ENCODE data around the gene RP9.

DNA sequence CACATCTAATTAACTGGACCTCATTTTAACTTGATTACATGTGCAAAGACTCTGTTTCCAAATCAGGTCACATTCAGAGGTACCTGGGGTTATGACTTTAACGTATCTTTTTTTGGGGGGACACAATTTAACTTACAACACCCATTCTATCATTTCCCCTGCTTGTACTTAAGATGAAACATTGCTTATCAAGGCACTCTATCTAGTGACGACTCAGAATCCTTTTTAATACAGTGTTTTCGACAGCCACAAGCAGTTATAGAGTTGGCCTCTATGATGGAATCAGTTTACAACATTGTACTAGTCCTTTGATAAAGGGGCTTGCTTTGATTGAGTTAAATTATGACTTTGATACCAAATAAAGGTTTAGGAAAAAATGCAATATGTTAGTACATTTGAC is 42.9 kb upstream of the RP9 start:
- TF ChIP-seq, protein P1, sequence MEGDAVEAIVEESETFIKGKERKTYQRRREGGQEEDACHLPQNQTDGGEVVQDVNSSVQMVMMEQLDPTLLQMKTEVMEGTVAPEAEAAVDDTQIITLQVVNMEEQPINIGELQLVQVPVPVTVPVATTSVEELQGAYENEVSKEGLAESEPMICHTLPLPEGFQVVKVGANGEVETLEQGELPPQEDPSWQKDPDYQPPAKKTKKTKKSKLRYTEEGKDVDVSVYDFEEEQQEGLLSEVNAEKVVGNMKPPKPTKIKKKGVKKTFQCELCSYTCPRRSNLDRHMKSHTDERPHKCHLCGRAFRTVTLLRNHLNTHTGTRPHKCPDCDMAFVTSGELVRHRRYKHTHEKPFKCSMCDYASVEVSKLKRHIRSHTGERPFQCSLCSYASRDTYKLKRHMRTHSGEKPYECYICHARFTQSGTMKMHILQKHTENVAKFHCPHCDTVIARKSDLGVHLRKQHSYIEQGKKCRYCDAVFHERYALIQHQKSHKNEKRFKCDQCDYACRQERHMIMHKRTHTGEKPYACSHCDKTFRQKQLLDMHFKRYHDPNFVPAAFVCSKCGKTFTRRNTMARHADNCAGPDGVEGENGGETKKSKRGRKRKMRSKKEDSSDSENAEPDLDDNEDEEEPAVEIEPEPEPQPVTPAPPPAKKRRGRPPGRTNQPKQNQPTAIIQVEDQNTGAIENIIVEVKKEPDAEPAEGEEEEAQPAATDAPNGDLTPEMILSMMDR (IDR thresholded peaks at IDR 0.05) = no peak
- TF ChIP-seq POLR2A (IDR thresholded peaks at IDR 0.05) = no peak
